Neutrophil (primary cell): ENCODE measurements around the gene SCGB1C1.

Experiments
- H3K27ac ChIP-seq: fragments of 200-600 bp; sonication (generic); 2 replicates; pipeline ENCODE4 v1.5.1; 2016; ENCODE audit warnings: mild to moderate bottlenecking, moderate library complexity
- H3K27me3 ChIP-seq: fragments of 200-600 bp; sonication (generic); 2 replicates; pipeline ENCODE4 v1.6.0; 2016; ENCODE audit warnings: mild to moderate bottlenecking
- H3K36me3 ChIP-seq: fragments of 200-600 bp; sonication (generic); 2 replicates; pipeline ENCODE4 v1.5.1; 2017
- H3K4me1 ChIP-seq, 2 experiments: fragments of 200-600 bp in 1 of 2; sonication (generic) in 1 of 2; 1 replicate in 1 of 2; 2 replicates in 1 of 2; pipeline versions ENCODE4 v1.5.1 to v1.6.1; 2013 to 2016; ENCODE audit warnings: low read depth in 1 of 2, low read length in 1 of 2, mild to moderate bottlenecking in 1 of 2, moderate library complexity in 1 of 2; ENCODE audit not compliant: control insufficient read depth in 1 of 2, insufficient read depth in 1 of 2
- H3K4me3 ChIP-seq, 2 experiments: fragments of 200-600 bp in 1 of 2; sonication (generic) in 1 of 2; 1 replicate in 1 of 2; 2 replicates in 1 of 2; pipeline ENCODE4 v1.5.1; 2013 to 2016; ENCODE audit warnings: low read depth in 1 of 2, low read length in 1 of 2, mild to moderate bottlenecking in 1 of 2, moderate library complexity in 1 of 2
- H3K9me3 ChIP-seq: fragments of 200-600 bp; sonication (generic); 2 replicates; pipeline ENCODE4 v1.5.1; 2016
- TF ChIP-seq, protein P1 (sequence below): fragments of 200-600 bp; sonication (generic); IDR thresholded peaks from 2 replicates; pipeline ENCODE4 v1.5.1; 2016; ENCODE audit warnings: antibody characterized with exemption

The SCGB1C1 gene

DNA sequence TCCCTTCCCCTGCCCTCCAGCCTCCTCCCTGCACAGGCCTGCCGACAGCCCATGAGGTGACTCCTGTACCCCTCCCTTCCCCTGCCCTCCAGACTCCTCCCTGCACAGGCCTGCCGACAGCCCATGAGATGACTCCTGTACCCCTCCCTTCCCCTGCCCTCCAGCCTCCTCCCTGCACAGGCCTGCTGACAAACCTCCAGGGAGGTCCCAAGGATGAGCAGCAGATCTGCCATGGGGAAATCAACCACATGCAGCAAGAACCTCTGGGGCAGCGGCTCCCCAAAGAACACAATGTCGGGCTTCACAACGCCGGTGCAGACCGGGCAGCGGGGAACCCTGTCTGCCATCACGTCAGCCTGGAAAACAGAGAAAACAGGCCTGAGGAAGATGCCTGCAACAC, 31.0 kb downstream of the SCGB1C1 start:
- TF ChIP-seq, protein P1, sequence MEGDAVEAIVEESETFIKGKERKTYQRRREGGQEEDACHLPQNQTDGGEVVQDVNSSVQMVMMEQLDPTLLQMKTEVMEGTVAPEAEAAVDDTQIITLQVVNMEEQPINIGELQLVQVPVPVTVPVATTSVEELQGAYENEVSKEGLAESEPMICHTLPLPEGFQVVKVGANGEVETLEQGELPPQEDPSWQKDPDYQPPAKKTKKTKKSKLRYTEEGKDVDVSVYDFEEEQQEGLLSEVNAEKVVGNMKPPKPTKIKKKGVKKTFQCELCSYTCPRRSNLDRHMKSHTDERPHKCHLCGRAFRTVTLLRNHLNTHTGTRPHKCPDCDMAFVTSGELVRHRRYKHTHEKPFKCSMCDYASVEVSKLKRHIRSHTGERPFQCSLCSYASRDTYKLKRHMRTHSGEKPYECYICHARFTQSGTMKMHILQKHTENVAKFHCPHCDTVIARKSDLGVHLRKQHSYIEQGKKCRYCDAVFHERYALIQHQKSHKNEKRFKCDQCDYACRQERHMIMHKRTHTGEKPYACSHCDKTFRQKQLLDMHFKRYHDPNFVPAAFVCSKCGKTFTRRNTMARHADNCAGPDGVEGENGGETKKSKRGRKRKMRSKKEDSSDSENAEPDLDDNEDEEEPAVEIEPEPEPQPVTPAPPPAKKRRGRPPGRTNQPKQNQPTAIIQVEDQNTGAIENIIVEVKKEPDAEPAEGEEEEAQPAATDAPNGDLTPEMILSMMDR = no peak
- Histone ChIP-seq H3K27ac (no peak overlapping the region), H3K9me3 (no peaks in the 10 kb centered on the region), H3K27me3 (no peaks in the 10 kb centered on the region), H3K36me3 (peaks cover 9% of the 10 kb centered on the region), H3K4me3 (no peak overlapping the region), H3K4me1 (no peaks in the 10 kb centered on the region)

DNA sequence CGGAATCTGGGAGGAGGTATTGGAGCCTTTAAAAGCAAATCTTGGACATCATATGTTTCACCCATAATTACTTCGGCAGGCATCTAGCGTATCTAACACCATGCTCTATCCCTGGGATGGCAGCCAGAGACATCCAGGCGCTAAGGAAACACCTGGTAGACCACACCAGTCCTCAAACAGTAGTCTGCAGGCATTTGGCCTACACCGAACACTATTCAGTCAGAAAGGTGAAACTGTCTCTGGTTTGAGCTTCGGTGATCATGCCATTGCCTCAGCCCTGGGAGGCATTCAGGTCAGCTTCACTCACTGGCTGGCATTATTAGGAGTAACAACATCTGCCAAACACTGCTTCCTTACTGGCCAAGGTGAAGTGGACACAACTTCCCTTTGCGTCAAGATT, 31.5 kb downstream of the SCGB1C1 start:
- no peak overlapping the region for H3K4me3 ChIP-seq
- H3K36me3 ChIP-seq = peaks cover 9% of the 10 kb centered on the region
- no peak overlapping the region for H3K27ac ChIP-seq
- no peaks in the 10 kb centered on the region for H3K27me3 ChIP-seq
- TF ChIP-seq, protein P1 = no peak
- H3K4me1 ChIP-seq = no peaks in the 10 kb centered on the region
- H3K9me3 ChIP-seq = no peaks in the 10 kb centered on the region

DNA sequence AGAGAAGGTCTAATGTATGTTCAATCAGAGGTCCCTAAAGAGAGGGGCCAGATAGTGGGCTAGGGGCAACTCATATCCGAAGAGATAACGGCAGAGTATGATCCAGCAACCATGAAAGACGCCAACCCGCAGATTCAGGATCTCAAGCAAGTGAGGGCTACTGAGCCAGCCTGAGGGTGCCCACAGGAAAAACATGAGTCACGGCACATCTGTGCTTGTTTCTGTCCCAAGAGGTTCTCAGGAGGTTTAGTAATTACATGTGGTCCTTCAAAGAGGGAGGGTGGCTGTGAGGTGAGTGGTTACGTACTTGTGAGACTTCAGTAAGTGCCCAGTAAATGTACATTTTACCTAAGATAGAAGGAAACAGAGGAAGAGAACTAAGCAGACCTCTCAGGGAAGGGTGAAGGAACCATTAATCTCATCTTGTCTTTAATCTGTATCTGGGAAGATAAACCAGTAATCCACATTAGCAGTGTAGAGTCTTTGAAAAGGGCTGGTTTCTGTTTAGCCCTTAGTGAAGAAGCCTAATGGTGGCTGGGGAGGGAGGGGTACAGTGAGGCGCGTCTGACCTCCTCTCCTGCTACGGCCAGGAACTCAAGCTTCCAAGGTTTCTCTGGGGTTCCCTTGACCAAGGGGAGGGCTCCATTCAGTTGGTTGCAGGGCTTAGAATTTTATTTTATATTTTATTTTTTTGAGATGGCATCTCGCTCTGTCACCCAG, 33.0 kb downstream of the SCGB1C1 start:
- no peaks in the 10 kb centered on the region for H3K27me3 ChIP-seq
- no peak overlapping the region for H3K27ac ChIP-seq
- H3K36me3 ChIP-seq = peaks cover 9% of the 10 kb centered on the region
- no peak overlapping the region for H3K4me3 ChIP-seq
- H3K9me3 ChIP-seq = no peaks in the 10 kb centered on the region
- TF ChIP-seq, protein P1 = no peak
- H3K4me1 ChIP-seq = no peaks in the 10 kb centered on the region

DNA sequence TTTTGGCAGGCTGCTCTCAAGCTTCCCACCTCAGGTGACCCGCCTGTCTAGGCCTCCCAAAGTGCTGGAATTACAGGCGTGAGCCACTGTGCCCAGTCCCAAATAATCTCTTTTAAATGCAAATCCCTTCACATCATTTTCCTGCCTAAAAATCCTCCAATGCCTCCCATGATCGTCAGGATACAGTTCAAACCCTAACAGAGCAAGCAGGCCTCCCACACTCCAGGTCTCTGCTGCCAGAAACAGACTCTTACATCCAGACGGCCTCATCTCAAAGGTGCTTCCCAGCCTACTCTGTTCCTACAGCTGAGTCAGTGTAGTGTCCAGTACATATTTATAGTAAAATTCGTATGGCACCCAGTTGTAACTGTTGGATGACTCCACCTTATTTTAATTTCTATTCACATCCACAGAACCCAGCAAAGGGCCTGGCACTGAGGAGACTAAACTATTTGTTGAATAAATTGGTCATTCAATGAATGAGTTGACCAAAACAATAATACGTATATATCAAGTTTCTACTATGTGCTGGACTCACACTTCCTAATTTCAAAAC, 35.0 kb downstream of the SCGB1C1 start:
- Histone ChIP-seq H3K36me3 (peaks cover 6% of the 10 kb centered on the region), H3K9me3 (no peaks in the 10 kb centered on the region), H3K4me1 (no peaks in the 10 kb centered on the region), H3K4me3 (no peak overlapping the region), H3K27me3 (no peaks in the 10 kb centered on the region), H3K27ac (no peak overlapping the region)
- TF ChIP-seq, protein P1 = no peak

DNA sequence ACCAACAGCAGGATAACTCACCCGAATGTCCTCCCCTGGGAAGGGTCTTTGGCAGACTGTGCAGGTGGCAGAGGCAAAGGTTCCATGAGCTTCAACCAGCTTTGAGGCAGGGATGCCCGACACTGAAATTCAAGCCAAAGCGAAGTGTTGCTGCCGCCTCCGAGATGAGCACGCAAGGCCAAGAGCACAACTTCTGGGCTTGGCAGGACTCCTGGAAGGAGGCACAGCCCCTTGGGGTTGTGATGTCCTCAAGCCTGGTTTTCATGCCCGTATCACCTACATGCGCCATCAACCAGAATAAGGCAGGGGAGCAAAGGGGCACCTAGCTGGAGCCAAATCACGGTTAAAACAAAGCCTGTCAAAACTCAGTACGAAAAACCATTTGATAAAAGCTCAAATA, 37.6 kb downstream of the SCGB1C1 start:
- TF ChIP-seq, protein P1 = no peak
- Histone ChIP-seq H3K36me3 (no peaks in the 10 kb centered on the region), H3K4me1 (peaks cover 3% of the 10 kb centered on the region in 2 experiments), H3K27me3 (no peaks in the 10 kb centered on the region), H3K4me3 (no peak overlapping the region), H3K27ac (no peak overlapping the region), H3K9me3 (no peaks in the 10 kb centered on the region)
